Muscle layer of duodenum (tissue), 2 donors: Measurements from ENCODE around the gene LHFPL6.

Experiments used
- H3K27ac ChIP-seq: one replicate; pipeline ENCODE4 v1.7.0; 2013; ENCODE audit warnings: mild to moderate bottlenecking, low read length
- H3K27me3 ChIP-seq: one replicate; pipeline ENCODE4 v1.7.0; 2013; ENCODE audit warnings: low read depth, mild to moderate bottlenecking, control low read depth, low read length
- H3K36me3 ChIP-seq, 2 donors: one replicate each; pipeline ENCODE4 v1.7.0; 2013; ENCODE audit warnings: low read length in 2 of 2, control low read depth in 1 of 2, mild to moderate bottlenecking in 1 of 2; ENCODE audit not compliant: insufficient read depth in 2 of 2, control insufficient read depth in 1 of 2
- H3K4me1 ChIP-seq, 2 donors: one replicate each; pipeline ENCODE4 v1.7.0; 2013; ENCODE audit warnings: low read length in 2 of 2, mild to moderate bottlenecking in 2 of 2, control low read depth in 1 of 2, moderate library complexity in 1 of 2; ENCODE audit not compliant: insufficient read depth in 2 of 2, control insufficient read depth in 1 of 2
- H3K4me3 ChIP-seq, 2 donors: one replicate each; pipeline ENCODE4 v1.7.0; 2013; ENCODE audit warnings: low read length in 2 of 2, low read depth in 1 of 2, mild to moderate bottlenecking in 1 of 2
- H3K9me3 ChIP-seq, 2 donors: one replicate each; pipeline ENCODE4 v1.7.0; 2013; ENCODE audit warnings: low read length in 2 of 2, control low read depth in 1 of 2, mild to moderate bottlenecking in 1 of 2; ENCODE audit not compliant: control insufficient read depth in 1 of 2
- donor health status: healthy.

The LHFPL6 gene

DNA sequence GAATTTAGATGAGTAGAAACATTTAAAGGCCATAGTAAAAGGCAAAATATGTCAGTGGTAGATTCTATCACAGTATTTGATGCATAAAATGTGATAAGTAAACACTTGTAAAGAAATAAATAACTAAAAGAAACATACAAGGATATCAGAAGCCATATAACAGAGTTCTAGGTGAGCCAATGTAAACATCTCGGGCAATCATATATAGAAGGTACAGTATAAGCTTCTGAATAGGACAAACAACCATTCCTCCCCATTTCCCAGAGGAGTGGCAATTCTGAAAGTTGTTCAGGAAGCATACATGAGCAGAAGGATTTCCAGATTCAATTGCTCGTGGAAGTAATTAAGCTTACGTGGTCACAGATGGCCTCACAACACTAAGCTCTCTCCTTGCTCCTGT is 267.3 kb downstream of the LHFPL6 start:
- Histone ChIP-seq H3K36me3 (no peaks in the 10 kb centered on the region), H3K4me1 (no peaks in the 10 kb centered on the region), H3K27ac (no peak overlapping the region), H3K9me3 (no peaks in the 10 kb centered on the region), H3K27me3 (no peaks in the 10 kb centered on the region), H3K4me3 (no peak overlapping the region)

DNA sequence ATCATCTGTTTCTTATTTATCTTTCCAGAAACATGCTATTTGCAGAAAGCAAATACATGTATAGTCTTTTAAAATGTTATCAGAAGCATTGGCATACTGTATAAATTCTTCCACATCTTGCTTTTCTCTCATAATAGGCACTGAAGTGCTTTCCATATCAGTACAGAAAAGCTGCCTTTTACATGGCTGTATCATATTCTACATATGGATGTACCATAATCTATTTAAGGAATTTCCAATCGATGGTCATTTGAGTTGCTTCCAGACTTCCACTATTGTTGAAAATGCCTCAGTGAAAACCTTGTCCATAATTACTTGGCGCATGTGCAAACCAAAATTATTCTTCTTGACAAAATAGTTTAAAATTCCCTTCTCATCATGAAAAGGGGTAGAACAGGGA is 272.5 kb downstream of the LHFPL6 start:
- Histone ChIP-seq H3K4me3 (no peak overlapping the region), H3K27ac (no peak overlapping the region), H3K9me3 (no peaks in the 10 kb centered on the region), H3K4me1 (no peaks in the 10 kb centered on the region), H3K27me3 (no peaks in the 10 kb centered on the region), H3K36me3 (no peaks in the 10 kb centered on the region)

DNA sequence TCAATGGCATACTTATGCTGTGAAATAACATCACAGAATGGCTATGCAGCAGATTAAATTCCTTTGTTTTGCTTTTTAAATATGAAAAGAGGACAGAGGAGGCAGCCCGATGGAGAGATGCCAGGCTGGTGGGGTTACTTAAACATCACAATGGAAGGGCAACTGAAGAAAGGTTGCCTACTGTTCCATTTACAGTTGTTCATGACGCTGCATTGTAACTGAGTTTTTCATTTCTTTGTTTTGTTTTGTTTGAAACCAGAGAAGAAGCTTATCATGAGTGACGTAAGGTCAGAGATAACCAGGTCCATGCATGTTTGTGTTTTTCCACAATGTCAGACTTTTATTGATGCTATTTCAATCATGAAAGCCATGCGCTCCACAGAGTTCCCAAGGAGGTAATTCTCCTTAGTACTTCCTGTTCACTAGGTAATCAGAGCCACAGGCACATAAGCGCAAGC is 273.8 kb downstream of the LHFPL6 start:
- Histone ChIP-seq H3K27ac (no peak overlapping the region), H3K4me1 (no peaks in the 10 kb centered on the region), H3K36me3 (no peaks in the 10 kb centered on the region), H3K9me3 (no peaks in the 10 kb centered on the region), H3K27me3 (no peaks in the 10 kb centered on the region), H3K4me3 (no peak overlapping the region)

DNA sequence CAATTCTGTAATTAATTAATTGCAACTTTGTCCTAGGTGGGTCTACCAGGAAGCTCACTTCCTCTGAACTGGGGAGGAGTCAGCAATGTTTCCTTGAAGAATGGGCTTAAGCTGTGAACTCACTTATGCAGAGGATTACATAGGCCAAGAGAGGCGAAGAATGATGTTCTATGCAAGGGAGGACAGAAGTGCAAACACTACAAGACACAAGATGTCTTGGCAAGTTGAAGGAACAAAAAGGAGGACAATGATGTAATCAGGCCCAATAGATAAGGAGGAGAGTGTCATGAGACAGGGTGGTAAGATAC is 275.9 kb downstream of the LHFPL6 start:
- no peak overlapping the region for H3K4me3 ChIP-seq

DNA sequence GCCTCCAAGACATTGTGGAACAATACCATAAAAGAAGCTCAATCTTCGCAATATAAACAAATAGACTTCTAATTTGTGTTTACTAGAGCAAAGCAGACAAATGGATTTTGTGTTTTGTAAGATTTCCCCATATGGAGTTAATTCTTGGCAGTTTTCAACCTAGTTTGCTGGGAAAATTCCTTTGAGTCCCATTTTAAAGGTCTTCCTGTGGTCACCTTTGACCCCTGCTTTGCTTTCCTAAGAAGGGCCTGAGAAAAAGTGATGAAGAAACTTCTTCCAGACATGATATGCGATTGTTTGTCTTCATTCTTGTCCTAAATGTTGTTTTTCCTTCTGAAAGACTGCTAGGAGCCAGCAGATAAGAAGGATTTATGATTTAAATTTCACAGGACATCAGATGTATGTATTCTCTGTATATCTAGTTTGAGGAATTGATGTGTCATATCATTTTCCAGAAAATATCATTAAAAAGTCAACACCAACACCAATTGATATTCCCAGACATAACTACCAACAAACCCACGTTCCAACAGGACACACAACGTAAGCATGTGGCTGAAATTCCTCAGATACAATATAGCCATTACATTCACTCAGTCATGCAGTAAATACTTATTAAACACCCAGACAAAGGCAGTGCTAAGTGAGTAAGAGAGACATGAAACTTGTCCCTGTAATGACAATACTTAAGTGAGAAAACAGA is 276.4 kb downstream of the LHFPL6 start:
- Histone ChIP-seq H3K27me3 (no peaks in the 10 kb centered on the region), H3K4me1 (no peaks in the 10 kb centered on the region), H3K9me3 (no peaks in the 10 kb centered on the region), H3K36me3 (no peaks in the 10 kb centered on the region), H3K4me3 (no peak overlapping the region), H3K27ac (no peak overlapping the region)

More for the DNA sequence above, 275.9 kb downstream of the LHFPL6 start:
- no peaks in the 10 kb centered on the region for H3K36me3 ChIP-seq
- no peaks in the 10 kb centered on the region for H3K4me1 ChIP-seq
- no peaks in the 10 kb centered on the region for H3K27me3 ChIP-seq
- H3K9me3 ChIP-seq, result no peaks in the 10 kb centered on the region
- H3K27ac ChIP-seq, result no peak overlapping the region

DNA sequence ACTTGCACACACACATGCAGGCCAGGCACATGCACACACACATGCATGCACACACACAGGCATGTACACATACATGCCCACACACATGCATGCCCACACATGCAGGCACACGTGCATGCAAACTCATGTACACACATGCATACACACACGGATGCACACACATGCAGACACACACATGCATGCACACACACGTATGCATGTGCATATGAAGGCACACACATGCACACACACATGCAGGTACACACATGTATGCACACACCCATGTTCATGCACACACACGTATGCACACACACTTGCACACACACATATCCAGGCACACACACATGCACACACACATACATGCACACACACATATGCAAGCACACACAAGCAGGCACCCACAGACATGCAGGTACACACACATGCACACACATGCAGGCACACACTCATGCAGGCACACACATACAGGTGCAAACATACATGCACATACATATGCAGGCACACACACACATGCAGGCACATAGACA is 278.1 kb downstream of the LHFPL6 start:
- no peaks in the 10 kb centered on the region for H3K9me3 ChIP-seq
- no peaks in the 10 kb centered on the region for H3K27me3 ChIP-seq
- no peak overlapping the region for H3K27ac ChIP-seq
- no peaks in the 10 kb centered on the region for H3K36me3 ChIP-seq
- H3K4me1 ChIP-seq, result no peaks in the 10 kb centered on the region
- no peak overlapping the region for H3K4me3 ChIP-seq

DNA sequence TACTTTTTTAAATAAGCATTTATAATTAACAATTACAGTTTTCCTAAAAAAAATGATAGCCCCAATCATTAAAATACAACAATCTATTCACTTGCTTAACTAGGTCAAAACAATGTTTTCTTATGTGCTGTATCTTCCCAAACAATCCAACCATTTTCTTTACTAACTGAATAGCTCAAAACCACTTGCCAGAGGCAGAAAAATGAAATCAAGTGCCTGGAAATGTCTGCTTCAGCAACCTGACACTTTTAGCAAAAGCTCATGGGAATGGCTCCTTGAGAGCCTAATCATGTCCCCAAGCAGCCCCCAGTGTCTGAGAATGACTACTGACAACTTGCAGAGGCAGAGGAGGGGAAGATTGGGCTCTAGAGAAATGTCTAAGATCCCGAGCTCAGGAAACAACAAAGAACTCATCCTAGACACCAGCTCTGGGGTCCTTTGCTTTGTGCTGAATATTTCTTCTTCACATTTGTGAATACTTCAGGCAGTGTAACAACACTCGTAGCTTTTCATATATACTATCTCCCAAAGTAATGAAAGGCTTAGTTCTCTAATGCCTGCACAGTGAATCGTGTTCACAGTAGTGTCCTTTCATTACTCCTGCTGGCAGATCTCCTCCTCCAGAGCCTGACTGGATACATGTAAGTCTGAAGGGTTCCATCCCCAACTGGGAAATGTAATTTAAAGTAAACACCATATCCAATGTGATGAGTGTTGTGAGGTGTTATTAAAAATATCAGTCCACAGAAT is 280.0 kb downstream of the LHFPL6 start:
- Histone ChIP-seq H3K4me3 (no peak overlapping the region), H3K9me3 (no peaks in the 10 kb centered on the region), H3K27ac (no peak overlapping the region), H3K4me1 (no peaks in the 10 kb centered on the region), H3K36me3 (no peaks in the 10 kb centered on the region), H3K27me3 (no peaks in the 10 kb centered on the region)

DNA sequence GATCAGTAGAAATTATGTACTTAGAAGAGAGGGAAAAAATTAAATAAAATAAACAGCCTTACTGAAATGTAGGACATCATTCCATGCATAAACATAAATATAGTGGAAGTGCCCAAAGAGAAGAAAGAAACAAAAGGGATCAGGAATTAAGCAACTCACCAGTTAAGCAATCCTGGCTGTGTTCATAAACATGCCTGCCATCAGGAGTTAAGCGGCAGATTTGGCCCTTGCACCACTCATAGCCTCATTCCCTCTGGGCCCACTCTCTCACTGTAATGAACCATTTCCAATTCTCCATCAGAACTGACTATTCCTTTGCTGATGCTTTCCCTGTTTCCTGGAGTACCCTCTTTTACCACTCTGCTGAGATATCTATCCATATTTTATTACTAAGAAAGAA is 281.4 kb downstream of the LHFPL6 start:
- peaks cover 3 to 11% of the 10 kb centered on the region in 2 donors for H3K4me1 ChIP-seq
- H3K27me3 ChIP-seq, result no peaks in the 10 kb centered on the region

DNA sequence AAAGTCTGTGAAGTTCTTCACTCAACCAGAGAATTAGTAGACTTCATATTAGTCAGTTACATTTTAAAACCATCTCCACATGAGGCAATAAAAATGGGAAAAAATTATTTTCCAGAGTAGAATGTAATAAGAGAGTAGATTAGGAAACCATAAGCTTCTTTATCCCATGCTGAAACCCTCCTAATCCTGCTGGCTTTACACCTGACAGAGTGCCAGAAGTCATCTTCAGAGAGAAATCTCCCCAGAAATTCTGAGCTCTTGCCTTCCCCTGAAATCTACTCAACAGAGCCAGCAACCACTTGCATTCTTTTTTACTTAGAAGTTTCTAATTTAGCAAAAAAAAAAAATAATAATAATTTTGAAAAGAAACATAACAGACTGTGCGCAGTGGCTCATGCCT is 284.8 kb downstream of the LHFPL6 start:
- peaks cover 7 to 19% of the 10 kb centered on the region in 2 donors for H3K4me1 ChIP-seq
- no peaks in the 10 kb centered on the region for H3K36me3 ChIP-seq
- H3K27ac ChIP-seq, result no peak overlapping the region
- no peaks in the 10 kb centered on the region for H3K27me3 ChIP-seq
- no peaks in the 10 kb centered on the region for H3K9me3 ChIP-seq
- H3K4me3 ChIP-seq, result no peak overlapping the region

More for the DNA sequence above, 281.4 kb downstream of the LHFPL6 start:
- no peak overlapping the region for H3K27ac ChIP-seq
- H3K9me3 ChIP-seq, result no peaks in the 10 kb centered on the region
- H3K36me3 ChIP-seq, result no peaks in the 10 kb centered on the region
- H3K4me3 ChIP-seq, result no peak overlapping the region

DNA sequence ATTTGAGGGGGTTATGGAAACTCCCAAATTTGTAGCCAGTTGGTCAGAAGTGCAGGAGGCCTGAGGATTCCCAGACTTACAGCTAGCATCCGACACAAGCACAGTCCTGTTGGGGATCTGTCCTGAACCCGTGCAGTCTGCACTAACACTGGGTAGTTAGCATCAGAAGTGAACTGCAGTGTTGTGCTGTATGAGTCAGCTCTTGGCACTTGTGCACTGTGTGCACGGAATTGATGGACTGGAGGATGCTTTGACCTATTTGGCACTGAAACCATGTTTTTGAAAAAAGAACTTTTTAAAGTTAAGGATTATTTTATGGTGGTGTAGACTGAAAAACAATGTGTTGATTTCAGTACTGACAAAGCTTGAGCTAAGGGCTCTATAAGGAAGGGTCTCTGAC is 285.7 kb downstream of the LHFPL6 start:
- H3K4me3 ChIP-seq, result no peak overlapping the region
- peaks cover 7 to 19% of the 10 kb centered on the region in 2 donors for H3K4me1 ChIP-seq
- no peak overlapping the region for H3K27ac ChIP-seq
- no peaks in the 10 kb centered on the region for H3K9me3 ChIP-seq
- no peaks in the 10 kb centered on the region for H3K36me3 ChIP-seq
- no peaks in the 10 kb centered on the region for H3K27me3 ChIP-seq

DNA sequence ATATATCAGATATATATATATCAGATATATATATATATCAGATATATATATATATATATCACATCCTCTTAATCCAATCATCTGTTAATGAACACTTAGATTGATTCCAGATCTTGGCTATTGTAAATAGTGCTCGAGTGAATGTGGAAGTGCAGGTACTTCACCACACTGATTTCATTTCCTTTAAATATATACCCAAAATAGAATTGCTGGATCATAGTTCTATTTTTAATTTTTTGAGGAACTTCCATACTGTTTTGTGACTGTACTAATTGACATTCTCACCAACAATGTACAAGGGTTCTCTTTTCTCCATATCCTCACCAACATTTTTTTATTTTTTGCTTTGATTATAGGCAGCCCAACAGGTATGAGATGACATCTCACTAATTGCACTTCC is 287.2 kb downstream of the LHFPL6 start:
- Histone ChIP-seq H3K4me1 (peaks cover 7 to 19% of the 10 kb centered on the region in 2 donors), H3K27me3 (no peaks in the 10 kb centered on the region), H3K9me3 (no peaks in the 10 kb centered on the region), H3K27ac (no peak overlapping the region), H3K36me3 (no peaks in the 10 kb centered on the region), H3K4me3 (no peak overlapping the region)
